GM23338 (cell line): Measurements from ENCODE around the gene TMEM208. TPM values are rescaled to one million over a fixed set of nuclear protein-coding genes. Genes with fewer than 3 reads are reported as not detected.

Source experiments
- ATAC-seq: fragments of 200-7000 bp; cut with Tn5 transposase; 3 replicates; pipeline ENCODE4 v1.9.1; 2020
- DNase-seq: peaks from one replicate; pipeline ENCODE4 v3.0.0-alpha.2; 2015; ENCODE audit warnings: low spot score
- H2AFZ ChIP-seq: fragments of 200-600 bp; sonication (generic); 2 replicates; pipeline ENCODE4 v1.8.0; 2016; ENCODE audit warnings: antibody characterized with exemption, mild to moderate bottlenecking, moderate library complexity
- H3F3A ChIP-seq: fragments of 200-600 bp; sonication (generic); replicated peaks from 2 replicates; pipeline ENCODE4 v1.8.0; 2017; ENCODE audit warnings: antibody characterized with exemption, mixed run types, low read depth
- H3K27ac ChIP-seq: fragments of 200-600 bp; sonication (generic); 2 replicates; pipeline ENCODE4 v1.6.1; 2016; ENCODE audit warnings: low read depth
- H3K27me3 ChIP-seq: fragments of 200-600 bp; sonication (generic); 2 replicates; pipeline ENCODE4 v1.8.0; 2016; ENCODE audit warnings: mild to moderate bottlenecking, mixed run types, moderate library complexity; ENCODE audit not compliant: insufficient read depth
- H3K36me3 ChIP-seq: fragments of 200-600 bp; sonication (generic); 2 replicates; pipeline ENCODE4 v1.8.0; 2016; ENCODE audit warnings: mild to moderate bottlenecking; ENCODE audit not compliant: insufficient read depth
- H3K4me1 ChIP-seq: fragments of 200-600 bp; sonication (generic); 2 replicates; pipeline ENCODE4 v1.8.0; 2016; ENCODE audit warnings: mild to moderate bottlenecking, moderate library complexity; ENCODE audit not compliant: insufficient read depth
- H3K4me2 ChIP-seq: fragments of 200-600 bp; sonication (generic); 2 replicates; pipeline ENCODE4 v1.7.1; 2017; ENCODE audit warnings: mixed run types
- H3K4me3 ChIP-seq: fragments of 200-600 bp; sonication (generic); 2 replicates; pipeline ENCODE4 v1.6.1; 2016; ENCODE audit warnings: mixed run types
- H3K79me2 ChIP-seq: fragments of 200-600 bp; sonication (generic); replicated peaks from 2 replicates; pipeline ENCODE4 v1.8.0; 2017; ENCODE audit warnings: mild to moderate bottlenecking; ENCODE audit not compliant: insufficient read depth
- H3K9me2 ChIP-seq: fragments of 200-600 bp; sonication (generic); 2 replicates; pipeline ENCODE4 v1.8.0; 2017; ENCODE audit not compliant: insufficient read depth
- H4K20me1 ChIP-seq: fragments of 200-600 bp; sonication (generic); replicated peaks from 2 replicates; pipeline ENCODE4 v1.8.0; 2017; ENCODE audit warnings: mild to moderate bottlenecking; ENCODE audit not compliant: insufficient read depth
- H3K27ac Mint-ChIP-seq: 2 replicates; pipeline ENCODE4 v1.8.0; 2020; ENCODE audit warnings: inconsistent platforms, mild to moderate bottlenecking, moderate library complexity, mixed read lengths
- H3K27me3 Mint-ChIP-seq: 3 replicates; pipeline ENCODE4 v1.8.0; 2022; ENCODE audit warnings: low read depth, mild to moderate bottlenecking, moderate library complexity, mixed read lengths, inconsistent platforms; ENCODE audit not compliant: insufficient read depth, poor library complexity
- H3K36me3 Mint-ChIP-seq: 3 replicates; pipeline ENCODE4 v1.8.0; 2021; ENCODE audit warnings: low read depth, mild to moderate bottlenecking, inconsistent platforms, moderate library complexity, mixed read lengths
- H3K4me1 Mint-ChIP-seq: 3 replicates; pipeline ENCODE4 v1.8.0; 2020; ENCODE audit warnings: mild to moderate bottlenecking, inconsistent platforms, mixed read lengths
- H3K4me3 Mint-ChIP-seq: 3 replicates; pipeline ENCODE4 v1.8.0; 2021; ENCODE audit warnings: moderate library complexity, mild to moderate bottlenecking, inconsistent platforms, mixed read lengths
- H3K9me3 Mint-ChIP-seq: 3 replicates; pipeline ENCODE4 v1.8.0; 2020; ENCODE audit warnings: moderate library complexity, mild to moderate bottlenecking, inconsistent platforms, mixed read lengths
- CREB1 ChIP-seq: fragments of 250-450 bp; sonication (Bioruptor Pico); IDR thresholded peaks from 2 replicates; pipeline ENCODE4 v1.5.0; 2020; ENCODE audit warnings: low read depth, mild to moderate bottlenecking, moderate library complexity
- CTCF ChIP-seq, 2 experiments: fragments of 200-600 bp in 1 of 2; sonication (generic) in 1 of 2; conservative IDR thresholded peaks; 2 replicates each; pipeline versions ENCODE4 v1.5.1 to v1.6.1; 2016 to 2017; ENCODE audit warnings: antibody characterized with exemption in 2 of 2, low read depth in 2 of 2, mild to moderate bottlenecking in 2 of 2, moderate library complexity in 1 of 2
- ETS1 ChIP-seq: IDR thresholded peaks from 2 replicates; pipeline ENCODE4 v1.6.1; 2016; ENCODE audit warnings: antibody characterized with exemption
- EZH2 ChIP-seq: fragments of 200-600 bp; sonication (generic); IDR thresholded peaks from one replicate; pipeline ENCODE4 v1.8.0; 2017; ENCODE audit warnings: antibody characterized with exemption, mild to moderate bottlenecking, low read depth; ENCODE audit not compliant: unreplicated experiment
- EZH2phosphoT487 ChIP-seq: fragments of 200-600 bp; sonication (generic); IDR thresholded peaks from one replicate; pipeline ENCODE4 v1.8.1; 2018; ENCODE audit warnings: antibody characterized with exemption; ENCODE audit not compliant: unreplicated experiment
- JUNB ChIP-seq: IDR thresholded peaks from one replicate; pipeline ENCODE4 v1.6.1; 2016; ENCODE audit warnings: antibody characterized with exemption; ENCODE audit not compliant: unreplicated experiment
- NANOG ChIP-seq: IDR thresholded peaks from 2 replicates; pipeline ENCODE4 v1.6.1; 2016; ENCODE audit warnings: antibody characterized with exemption, borderline replicate concordance
- POLR2AphosphoS5 ChIP-seq: IDR thresholded peaks from 2 replicates; pipeline ENCODE4 v1.6.1; 2016; ENCODE audit warnings: antibody characterized with exemption, low read depth
- REST ChIP-seq: IDR thresholded peaks from one replicate; pipeline ENCODE4 v1.6.1; 2018; ENCODE audit warnings: antibody characterized with exemption; ENCODE audit not compliant: unreplicated experiment
- STAT1 ChIP-seq: IDR thresholded peaks from one replicate; pipeline ENCODE4 v1.6.1; 2016; ENCODE audit warnings: antibody characterized with exemption; ENCODE audit not compliant: unreplicated experiment
- ZNF114 ChIP-seq: fragments of 250-450 bp; sonication (Bioruptor Pico); IDR thresholded peaks from 2 replicates; pipeline ENCODE4 v1.5.0; 2020; ENCODE audit warnings: mild to moderate bottlenecking, moderate library complexity
- ZNF331 ChIP-seq: fragments of 250-450 bp; sonication (Bioruptor Pico); IDR thresholded peaks from 2 replicates; pipeline ENCODE4 v1.5.0; 2020; ENCODE audit warnings: low read depth, mild to moderate bottlenecking, moderate library complexity
- polyA plus RNA-seq: library from polyadenylated mRNA; unstranded; fragments of >200 nt; fragmentation: Nextera tagmentation; extraction: Ambion mirVana; gene quantifications from 2 replicates; pipeline ENCODE4 v1.2.1, GENCODE V29; 2016
- total RNA-seq: library from RNA; depleted of rRNA; stranded (reverse); fragments of >200 nt; shearing (Covaris generic); gene quantifications from 2 replicates; pipeline ENCODE4 v1.2.3, GENCODE V29; 2014
- TF ChIP-seq, protein P1 (sequence below): fragments of 250-450 bp; sonication (Bioruptor Pico); IDR thresholded peaks from 2 replicates; pipeline ENCODE4 v1.5.0; 2020; ENCODE audit warnings: mild to moderate bottlenecking, moderate library complexity

TMEM208 gene
- total and polyA plus RNA-seq, 2 experiments from 2014 or later, result 23.2 to 82.3 TPM

DNA sequence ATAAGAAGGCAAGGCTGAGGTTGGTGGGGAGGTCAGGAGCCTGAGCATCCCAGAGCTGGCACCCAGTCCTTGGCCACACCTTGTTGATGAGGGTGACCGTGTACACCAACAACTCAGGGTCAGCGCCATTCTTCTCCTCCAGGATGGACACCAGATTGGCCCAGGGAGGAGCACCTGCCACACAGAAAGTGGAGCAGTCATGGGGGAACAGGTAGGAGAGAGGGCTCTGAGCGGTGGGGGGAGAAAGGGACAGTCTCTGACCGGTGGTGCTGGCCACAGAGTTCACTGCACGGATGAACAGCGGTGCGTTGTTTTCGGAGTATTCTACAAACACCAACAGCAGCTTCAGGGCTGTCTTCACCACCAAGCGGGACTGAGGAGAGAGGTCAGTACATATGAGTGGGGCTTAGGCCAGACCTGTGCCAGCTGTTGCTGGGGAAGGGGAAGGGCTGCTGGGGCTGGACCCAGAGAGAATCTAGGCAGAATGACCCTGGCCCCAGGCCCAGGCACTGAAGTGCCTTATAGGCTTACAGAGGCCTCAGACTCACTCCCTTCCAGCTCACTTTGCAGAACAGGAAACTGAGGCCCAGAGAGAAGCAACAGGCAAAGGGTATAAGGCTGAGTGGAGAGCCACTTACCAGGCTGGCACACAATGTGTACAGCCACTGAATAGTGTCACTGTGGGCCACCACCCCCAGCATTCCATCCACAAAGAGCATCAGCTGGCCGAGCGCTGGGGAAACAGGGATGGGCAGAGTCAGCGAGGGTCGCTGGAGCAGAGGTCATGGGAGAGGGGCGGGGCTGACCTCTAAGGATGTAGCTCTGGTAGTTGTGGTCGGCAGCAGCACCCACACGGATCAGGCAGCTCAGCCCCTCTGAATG is 10.7 kb downstream of the TMEM208 start:
- Mint-ChIP-seq H3K4me3 (no peak overlapping the region; the same call in 2 of the 3 replicates), H3K27me3 (peaks cover 9% of the 10 kb centered on the region), H3K36me3 (peaks cover 49% of the 10 kb centered on the region), H3K4me1 (peaks cover 32% of the 10 kb centered on the region), H3K27ac (peak overlapping the region; percentile 61; the same call in 1 of the 2 replicates), H3K9me3 (no peaks in the 10 kb centered on the region; the same call in 2 of the 3 replicates)
- Histone ChIP-seq H3K79me2 (peaks cover 8% of the 10 kb centered on the region; the same call in 1 of the 2 replicates), H3K9me2 (no peaks in the 10 kb centered on the region), H3K4me1 (peaks cover 10% of the 10 kb centered on the region), H3K27ac (0 out of 2 replicates have a peak overlapping the region, but pooled peaks have one; percentile 19), H3K4me2 (no peak overlapping the region), H2AFZ (no peak overlapping the region), H3F3A (0 out of 2 replicates have a peak, but pooled peaks cover 9% of the 10 kb centered on the region), H3K27me3 (no peaks in the 10 kb centered on the region), H3K4me3 (no peak overlapping the region), H4K20me1 (no peaks in the 10 kb centered on the region), H3K36me3 (peaks cover 6% of the 10 kb centered on the region; the same call in 1 of the 2 replicates)
- no peak for ATAC-seq
- DNase-seq, result no peak
- TF ChIP-seq CREB1, result no peak
- TF ChIP-seq NANOG, result no peak
- TF ChIP-seq EZH2, result no peak
- TF ChIP-seq CTCF (conservative IDR thresholded peaks at IDR 0.05; ENCODE audit: low read depth in 2 of 2), result no peak
- TF ChIP-seq STAT1, result no peak
- no peak for TF ChIP-seq REST
- no peak for TF ChIP-seq ZNF114 (CRISPR knock-in tag)
- TF ChIP-seq EZH2phosphoT487, result no peak
- TF ChIP-seq, protein P1, sequence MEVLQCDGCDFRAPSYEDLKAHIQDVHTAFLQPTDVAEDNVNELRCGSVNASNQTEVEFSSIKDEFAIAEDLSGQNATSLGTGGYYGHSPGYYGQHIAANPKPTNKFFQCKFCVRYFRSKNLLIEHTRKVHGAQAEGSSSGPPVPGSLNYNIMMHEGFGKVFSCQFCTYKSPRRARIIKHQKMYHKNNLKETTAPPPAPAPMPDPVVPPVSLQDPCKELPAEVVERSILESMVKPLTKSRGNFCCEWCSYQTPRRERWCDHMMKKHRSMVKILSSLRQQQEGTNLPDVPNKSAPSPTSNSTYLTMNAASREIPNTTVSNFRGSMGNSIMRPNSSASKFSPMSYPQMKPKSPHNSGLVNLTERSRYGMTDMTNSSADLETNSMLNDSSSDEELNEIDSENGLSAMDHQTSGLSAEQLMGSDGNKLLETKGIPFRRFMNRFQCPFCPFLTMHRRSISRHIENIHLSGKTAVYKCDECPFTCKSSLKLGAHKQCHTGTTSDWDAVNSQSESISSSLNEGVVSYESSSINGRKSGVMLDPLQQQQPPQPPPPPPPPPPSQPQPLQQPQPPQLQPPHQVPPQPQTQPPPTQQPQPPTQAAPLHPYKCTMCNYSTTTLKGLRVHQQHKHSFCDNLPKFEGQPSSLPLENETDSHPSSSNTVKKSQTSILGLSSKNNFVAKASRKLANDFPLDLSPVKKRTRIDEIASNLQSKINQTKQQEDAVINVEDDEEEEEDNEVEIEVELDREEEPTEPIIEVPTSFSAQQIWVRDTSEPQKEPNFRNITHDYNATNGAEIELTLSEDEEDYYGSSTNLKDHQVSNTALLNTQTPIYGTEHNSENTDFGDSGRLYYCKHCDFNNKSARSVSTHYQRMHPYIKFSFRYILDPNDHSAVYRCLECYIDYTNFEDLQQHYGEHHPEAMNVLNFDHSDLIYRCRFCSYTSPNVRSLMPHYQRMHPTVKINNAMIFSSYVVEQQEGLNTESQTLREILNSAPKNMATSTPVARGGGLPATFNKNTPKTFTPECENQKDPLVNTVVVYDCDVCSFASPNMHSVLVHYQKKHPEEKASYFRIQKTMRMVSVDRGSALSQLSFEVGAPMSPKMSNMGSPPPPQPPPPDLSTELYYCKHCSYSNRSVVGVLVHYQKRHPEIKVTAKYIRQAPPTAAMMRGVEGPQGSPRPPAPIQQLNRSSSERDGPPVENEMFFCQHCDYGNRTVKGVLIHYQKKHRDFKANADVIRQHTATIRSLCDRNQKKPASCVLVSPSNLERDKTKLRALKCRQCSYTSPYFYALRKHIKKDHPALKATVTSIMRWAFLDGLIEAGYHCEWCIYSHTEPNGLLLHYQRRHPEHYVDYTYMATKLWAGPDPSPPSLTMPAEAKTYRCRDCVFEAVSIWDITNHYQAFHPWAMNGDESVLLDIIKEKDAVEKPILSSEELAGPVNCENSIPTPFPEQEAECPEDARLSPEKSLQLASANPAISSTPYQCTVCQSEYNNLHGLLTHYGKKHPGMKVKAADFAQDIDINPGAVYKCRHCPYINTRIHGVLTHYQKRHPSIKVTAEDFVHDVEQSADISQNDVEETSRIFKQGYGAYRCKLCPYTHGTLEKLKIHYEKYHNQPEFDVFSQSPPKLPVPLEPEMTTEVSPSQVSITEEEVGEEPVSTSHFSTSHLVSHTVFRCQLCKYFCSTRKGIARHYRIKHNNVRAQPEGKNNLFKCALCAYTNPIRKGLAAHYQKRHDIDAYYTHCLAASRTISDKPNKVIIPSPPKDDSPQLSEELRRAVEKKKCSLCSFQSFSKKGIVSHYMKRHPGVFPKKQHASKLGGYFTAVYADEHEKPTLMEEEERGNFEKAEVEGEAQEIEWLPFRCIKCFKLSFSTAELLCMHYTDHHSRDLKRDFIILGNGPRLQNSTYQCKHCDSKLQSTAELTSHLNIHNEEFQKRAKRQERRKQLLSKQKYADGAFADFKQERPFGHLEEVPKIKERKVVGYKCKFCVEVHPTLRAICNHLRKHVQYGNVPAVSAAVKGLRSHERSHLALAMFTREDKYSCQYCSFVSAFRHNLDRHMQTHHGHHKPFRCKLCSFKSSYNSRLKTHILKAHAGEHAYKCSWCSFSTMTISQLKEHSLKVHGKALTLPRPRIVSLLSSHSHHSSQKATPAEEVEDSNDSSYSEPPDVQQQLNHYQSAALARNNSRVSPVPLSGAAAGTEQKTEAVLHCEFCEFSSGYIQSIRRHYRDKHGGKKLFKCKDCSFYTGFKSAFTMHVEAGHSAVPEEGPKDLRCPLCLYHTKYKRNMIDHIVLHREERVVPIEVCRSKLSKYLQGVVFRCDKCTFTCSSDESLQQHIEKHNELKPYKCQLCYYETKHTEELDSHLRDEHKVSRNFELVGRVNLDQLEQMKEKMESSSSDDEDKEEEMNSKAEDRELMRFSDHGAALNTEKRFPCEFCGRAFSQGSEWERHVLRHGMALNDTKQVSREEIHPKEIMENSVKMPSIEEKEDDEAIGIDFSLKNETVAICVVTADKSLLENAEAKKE (CRISPR knock-in tag), result no peak
- no peak for TF ChIP-seq JUNB
- no peak for TF ChIP-seq ETS1
- no peak for TF ChIP-seq ZNF331
- no peak for TF ChIP-seq POLR2AphosphoS5
